H1 (cell line): ENCODE results near the gene TRIM50. TPM values are rescaled to one million over a fixed set of nuclear protein-coding genes. Genes with fewer than 3 reads are reported as not detected.

Source experiments
- CTCF ChIA-PET: fragments of 300-600 bp; sonication (Branson Sonifier 250); formaldehyde crosslinking; loops from one replicate; lab custom pipeline; 2021; ENCODE audit not compliant: partially characterized antibody; lab: Charles Lee
- POLR2A ChIA-PET: fragments of 300-600 bp; sonication (Branson Sonifier 250); formaldehyde crosslinking; loops from one replicate; lab custom pipeline; 2021; ENCODE audit warnings: inconsistent platforms; ENCODE audit not compliant: partially characterized antibody; lab: Charles Lee
- DNase-seq, 2 experiments: peaks; one replicate each; pipeline versions ENCODE4 v3.0.0 to v3.0.0-alpha.2; 2010 to 2022; ENCODE audit warnings: low spot score in 2 of 2, low read depth in 1 of 2, mixed read lengths in 1 of 2
- FAIRE-seq: peaks from 2 replicates; lab custom pipeline; 2011; peaks lifted over from hg19 to GRCh38; lab: Jason Lieb, UNC
- H2AFZ ChIP-seq: 2 replicates; pipeline ENCODE4 v1.8.1; 2012; ENCODE audit warnings: low read length, inconsistent platforms
- H2AK5ac ChIP-seq: 2 replicates; pipeline ENCODE4 v1.6.1; 2013; ENCODE audit warnings: low read depth, low read length
- H2BK120ac ChIP-seq: replicated peaks from 2 replicates; pipeline ENCODE3; 2013; ENCODE audit warnings: low read depth, low read length, inconsistent platforms
- H2BK12ac ChIP-seq: 2 replicates; pipeline ENCODE4 v1.6.1; 2013; ENCODE audit warnings: low read depth, low read length
- H2BK15ac ChIP-seq: 2 replicates; pipeline ENCODE4 v1.6.1; 2013; ENCODE audit warnings: low read length
- H2BK20ac ChIP-seq: 2 replicates; pipeline ENCODE4 v1.6.1; 2013; ENCODE audit warnings: low read length
- H2BK5ac ChIP-seq: 2 replicates; pipeline ENCODE4 v1.6.1; 2013; ENCODE audit warnings: low read depth, low read length
- H3K14ac ChIP-seq: 2 replicates; pipeline ENCODE4 v1.6.1; 2013; ENCODE audit warnings: inconsistent platforms; ENCODE audit not compliant: insufficient read length
- H3K18ac ChIP-seq: 2 replicates; pipeline ENCODE4 v1.6.1; 2013; ENCODE audit warnings: low read length; ENCODE audit errors: extremely low read depth
- H3K23ac ChIP-seq: 2 replicates; pipeline ENCODE4 v1.6.1; 2013; ENCODE audit warnings: inconsistent platforms; ENCODE audit not compliant: insufficient read length
- H3K23me2 ChIP-seq: 2 replicates; pipeline ENCODE4 v1.6.1; 2013; ENCODE audit warnings: low read depth, low read length
- H3K27ac ChIP-seq: 2 replicates; pipeline ENCODE4 v1.6.1; 2011; ENCODE audit warnings: low read depth, low read length, inconsistent platforms
- H3K27me3 ChIP-seq, 4 experiments: replicated peaks in 1 of 4; 1 replicate in 1 of 4; 2 replicates in 3 of 4; pipeline versions ENCODE4 v1.6.1 to v1.8.1; 2011 to 2013; ENCODE audit warnings: low read length in 3 of 4, mild to moderate bottlenecking in 3 of 4, inconsistent platforms in 2 of 4, mixed read lengths in 2 of 4, moderate library complexity in 1 of 4; ENCODE audit not compliant: control insufficient read depth in 3 of 4, insufficient read depth in 3 of 4; ENCODE audit errors: extremely low read depth in 1 of 4
- H3K36me3 ChIP-seq, 4 experiments: 2 replicates each; pipeline versions ENCODE4 v1.6.1 to v1.8.1; 2011 to 2013; ENCODE audit warnings: mild to moderate bottlenecking in 4 of 4, low read length in 3 of 4, moderate library complexity in 2 of 4, control low read depth in 1 of 4, inconsistent platforms in 1 of 4; ENCODE audit not compliant: insufficient read depth in 4 of 4, control insufficient read depth in 2 of 4
- H3K4ac ChIP-seq: replicated peaks from 2 replicates; pipeline ENCODE3; 2013; ENCODE audit warnings: low read length, low read depth, mixed read lengths, inconsistent platforms; ENCODE audit not compliant: insufficient read length
- H3K4me1 ChIP-seq, 4 experiments: replicated peaks in 1 of 4; 1 replicate in 1 of 4; 2 replicates in 3 of 4; pipeline versions ENCODE4 v1.6.1 to v1.8.1; 2011 to 2013; ENCODE audit warnings: low read length in 3 of 4, inconsistent platforms in 2 of 4, mixed read lengths in 1 of 4; ENCODE audit not compliant: insufficient read depth in 4 of 4, control insufficient read depth in 3 of 4
- H3K4me2 ChIP-seq, 2 experiments: 2 replicates each; pipeline versions ENCODE4 v1.6.1 to v1.8.1; 2011 to 2013; ENCODE audit warnings: low read depth in 2 of 2, low read length in 2 of 2, control low read depth in 1 of 2, inconsistent platforms in 1 of 2, mild to moderate bottlenecking in 1 of 2; ENCODE audit not compliant: insufficient read depth in 1 of 2
- H3K4me3 ChIP-seq, 4 experiments: fragments of 200-600, 300-600 bp in 1 of 4; sonication (generic), shearing (Covaris generic), sonication (Bioruptor Twin) in 1 of 4; 2 replicates each; pipeline versions ENCODE4 v1.5.1 to v1.8.1; 2011 to 2016; ENCODE audit warnings: low read length in 4 of 4, low read depth in 3 of 4, control low read depth in 2 of 4, inconsistent platforms in 2 of 4, mild to moderate bottlenecking in 2 of 4, mixed read lengths in 1 of 4, moderate library complexity in 1 of 4; ENCODE audit not compliant: insufficient read depth in 2 of 4; ENCODE audit errors: extremely low read depth in 1 of 4
- H3K56ac ChIP-seq: replicated peaks from 2 replicates; pipeline ENCODE3; 2013; ENCODE audit warnings: low read depth, mild to moderate bottlenecking, mixed read lengths, low read length, inconsistent platforms; ENCODE audit not compliant: insufficient read length
- H3K79me1 ChIP-seq: 2 replicates; pipeline ENCODE4 v1.6.1; 2013; ENCODE audit warnings: low read depth, low read length, control low read depth
- H3K79me2 ChIP-seq, 2 experiments: 2 replicates each; pipeline versions ENCODE4 v1.6.1 to v1.8.1; 2012 to 2013; ENCODE audit warnings: low read length in 2 of 2, mild to moderate bottlenecking in 2 of 2, inconsistent platforms in 1 of 2; ENCODE audit not compliant: insufficient read depth in 2 of 2, control insufficient read depth in 1 of 2
- H3K9ac ChIP-seq, 4 experiments: replicated peaks in 1 of 4; 1 replicate in 1 of 4; 2 replicates in 3 of 4; pipeline versions ENCODE4 v1.6.1 to v1.8.1; 2011 to 2013; ENCODE audit warnings: low read depth in 3 of 4, low read length in 3 of 4, control low read depth in 2 of 4, mild to moderate bottlenecking in 2 of 4, moderate library complexity in 2 of 4, inconsistent platforms in 1 of 4; ENCODE audit errors: extremely low read depth in 1 of 4
- H3K9me3 ChIP-seq, 2 experiments: 2 replicates each; pipeline versions ENCODE4 v1.6.1 to v1.8.1; 2012 to 2013; ENCODE audit warnings: mild to moderate bottlenecking in 2 of 2, moderate library complexity in 2 of 2, control low read depth in 1 of 2, inconsistent platforms in 1 of 2, low read depth in 1 of 2, low read length in 1 of 2, mixed read lengths in 1 of 2; ENCODE audit not compliant: insufficient read depth in 2 of 2
- H4K20me1 ChIP-seq, 2 experiments: replicated peaks in 1 of 2; 2 replicates each; pipeline versions ENCODE3 to v1.8.1; 2011 to 2013; ENCODE audit warnings: inconsistent platforms in 2 of 2, low read length in 2 of 2, mild to moderate bottlenecking in 1 of 2; ENCODE audit not compliant: insufficient read depth in 2 of 2, control insufficient read depth in 1 of 2
- H4K5ac ChIP-seq: 2 replicates; pipeline ENCODE4 v1.6.1; 2013; ENCODE audit warnings: low read length, low read depth, mixed read lengths, inconsistent platforms; ENCODE audit not compliant: insufficient read length
- H4K8ac ChIP-seq: 2 replicates; pipeline ENCODE4 v1.8.0; 2013; ENCODE audit warnings: mild to moderate bottlenecking, moderate library complexity, low read length, inconsistent platforms; ENCODE audit not compliant: insufficient read depth; ENCODE audit errors: extremely low read depth
- H4K91ac ChIP-seq: replicated peaks from 2 replicates; pipeline ENCODE3; 2013; ENCODE audit warnings: low read length, mixed read lengths, inconsistent platforms; ENCODE audit not compliant: insufficient read length
- CHD1 ChIP-seq: IDR thresholded peaks from 2 replicates; pipeline ENCODE4 v1.6.1; 2012; ENCODE audit warnings: low read depth, low read length, improper control_type of control experiment
- CTBP2 ChIP-seq: IDR thresholded peaks from 2 replicates; pipeline ENCODE4 v1.7.0; 2011; ENCODE audit warnings: borderline replicate concordance, mild to moderate bottlenecking, moderate library complexity, mixed read lengths, low read length; ENCODE audit not compliant: insufficient read depth, insufficient read length
- CTCF ChIP-seq, 3 experiments: IDR thresholded peaks; 1 replicate in 2 of 3; 2 replicates in 1 of 3; pipeline versions ENCODE4 v1.5.1 to v1.6.1; 2011; ENCODE audit warnings: low read length in 3 of 3, mild to moderate bottlenecking in 3 of 3, inconsistent platforms in 2 of 3, low read depth in 1 of 3, moderate library complexity in 1 of 3; ENCODE audit not compliant: insufficient read depth in 1 of 3; ENCODE audit errors: control extremely low read depth in 1 of 3
- EZH2 ChIP-seq: fragments of 200-600 bp; sonication (generic); IDR thresholded peaks from 2 replicates; pipeline ENCODE4 v1.7.1; 2012; ENCODE audit warnings: low read depth, mild to moderate bottlenecking, moderate library complexity, low read length, inconsistent platforms; ENCODE audit not compliant: severe bottlenecking
- JUND ChIP-seq: IDR thresholded peaks from 2 replicates; pipeline ENCODE4 v1.6.1; 2011; ENCODE audit warnings: mild to moderate bottlenecking, improper control_type of control experiment, low read length
- NANOG ChIP-seq: IDR thresholded peaks from 2 replicates; pipeline ENCODE4 v1.6.1; 2011; ENCODE audit warnings: low read length, low read depth, mild to moderate bottlenecking, inconsistent platforms; ENCODE audit not compliant: insufficient read depth, poor library complexity, severe bottlenecking
- SIN3A ChIP-seq, 2 experiments: IDR thresholded peaks in 1 of 2; conservative IDR thresholded peaks in 1 of 2; 2 replicates each; pipeline ENCODE4 v1.6.1; 2011 to 2012; ENCODE audit warnings: low read length in 2 of 2, improper control_type of control experiment in 1 of 2, low read depth in 1 of 2, mild to moderate bottlenecking in 1 of 2
- TCF12 ChIP-seq: IDR thresholded peaks from 2 replicates; pipeline ENCODE4 v1.6.1; 2011; ENCODE audit warnings: low read depth, mild to moderate bottlenecking, low read length
- ZNF274 ChIP-seq: IDR thresholded peaks from 2 replicates; pipeline ENCODE4 v1.7.0; 2012; ENCODE audit warnings: low read length, borderline replicate concordance; ENCODE audit errors: extremely low read depth
- WGBS, 2 experiments: shearing (Covaris generic) in 1 of 2; methylation state at CpG; one replicate each; pipeline versions ENCODE4 v1.1.6 to v1.1.7; 2013 to 2015; ENCODE audit warnings: low lambda C conversion rate in 2 of 2, mixed read lengths in 2 of 2, inconsistent platforms in 1 of 2, low coverage in 1 of 2, missing lambda C conversion rate in 1 of 2; ENCODE audit not compliant: insufficient replicate concordance in 2 of 2, insufficient coverage in 1 of 2, insufficient read length in 1 of 2; ENCODE audit errors: extremely low coverage in 1 of 2, missing lambda C conversion rate in 1 of 2; 5-methylcytosine and 5-hydroxymethylcytosine counted together
- polyA plus RNA-seq, 7 experiments: library from polyadenylated mRNA; depleted of rRNA in 3 of 7; stranded (reverse) in 5 of 7; unstranded in 2 of 7; fragments of >200 nt in 5 of 7; fragments of 200-250 nt in 2 of 7; gene quantifications; 1 replicate in 5 of 7; 2 replicates in 1 of 7; 4 replicates in 1 of 7; pipeline versions ENCODE4 v1.2.1 to v1.2.3, GENCODE V29; 2011 to 2013; ENCODE audit warnings: missing spikeins in 2 of 7, mixed read lengths in 2 of 7
- total RNA-seq: library from RNA; stranded (reverse); fragmentation: NEBNext Ultra II Directional; extraction: Animal tissue kit (Norgen Biotek cat#: 25700); gene quantifications from 2 replicates; pipeline ENCODE4 v1.2.1, GENCODE V29; 2021

TRIM50 gene
- total and polyA plus RNA-seq, 2 of the 8 experiments (the other 6 are each of a cell fraction or from before 2014, with no cell fraction given) = 0.12 TPM; not detected in 1

GRCh38 chr7:73329861-73330581 lies 2.1 kb upstream of the TRIM50 start:
- no peak overlapping the region for H3K4me3 ChIP-seq
- H3K27ac ChIP-seq = no peak overlapping the region
- H2AK5ac ChIP-seq = no peak overlapping the region
- CTCF ChIA-PET = interaction anchor here (0.5 to 6.9 kb wide), 6 partner anchors 10 to 139 kb away, joined by 3 to 36 read pairs (median 4); no protein-coding TSS in a partner anchor
- H3K9ac ChIP-seq = no peak overlapping the region
- FAIRE-seq (no peak), DNase-seq (no peak)
- no peaks in the 10 kb centered on the region for H3K27me3 ChIP-seq
- H3K4me1 ChIP-seq = peaks cover 0 to 9% (median 5%) of the 10 kb centered on the region in 4 experiments; a peak in 6 of 7 replicates
- no peak overlapping the region for H2BK120ac ChIP-seq
- H2BK5ac ChIP-seq = no peak overlapping the region
- no peak overlapping the region for H3K23ac ChIP-seq
- H4K5ac ChIP-seq = no peak overlapping the region
- no peak overlapping the region for H2BK12ac ChIP-seq
- H3K36me3 ChIP-seq = no peaks in the 10 kb centered on the region
- H3K79me2 ChIP-seq = no peaks in the 10 kb centered on the region
- 90% methylated on average over 11 of the region's 11 CpGs; no CpG with 5 or more reads in 1 of the 2 experiments for WGBS, 2 experiments
- no peaks in the 10 kb centered on the region for H3K79me1 ChIP-seq
- no peak overlapping the region for H3K14ac ChIP-seq
- H3K4me2 ChIP-seq = no peak overlapping the region
- no peak overlapping the region for H3K4ac ChIP-seq
- no peak overlapping the region for H2BK15ac ChIP-seq
- no peak overlapping the region; the same call in 1 of the 2 replicates for H4K8ac ChIP-seq
- H3K23me2 ChIP-seq = no peaks in the 10 kb centered on the region
- H2AFZ ChIP-seq = 0 out of 2 replicates have a peak overlapping the region, but pooled peaks have one; percentile 26
- no peaks in the 10 kb centered on the region for H4K20me1 ChIP-seq
- no peak overlapping the region for H4K91ac ChIP-seq
- H3K18ac ChIP-seq = no peak overlapping the region
- POLR2A ChIA-PET = interaction anchor here (1.0 to 1.1 kb wide), 2 partner anchors 10 to 22 kb away, joined by 3 read pairs; partner anchors contain the start of gene NSUN5
- H3K9me3 ChIP-seq = no peaks in the 10 kb centered on the region
- H2BK20ac ChIP-seq = no peak overlapping the region
- no peak overlapping the region for H3K56ac ChIP-seq
- no peak for TF ChIP-seq EZH2
- TF ChIP-seq TCF12 = no peak
- TF ChIP-seq ZNF274 = no peak
- no peak for TF ChIP-seq CHD1
- no peak for TF ChIP-seq SIN3A (conservative IDR thresholded peaks at IDR 0.05 in 1 of 2, IDR thresholded peaks at IDR 0.05 in 1 of 2; ENCODE audit: low read depth in 1 of 2, low read length in 2 of 2)
- TF ChIP-seq NANOG = no peak
- no peak for TF ChIP-seq JUND
- TF ChIP-seq CTCF (IDR thresholded peaks at IDR 0.05; ENCODE audit: control extremely low read depth in 1 of 3, insufficient read depth in 1 of 3, low read depth in 1 of 3, low read length in 3 of 3) = no peak
- TF ChIP-seq CTBP2 = no peak
